Psoas muscle (tissue), 7 donors: ENCODE results near the gene PELO. TPM values are rescaled to one million over a fixed set of nuclear protein-coding genes. Genes with fewer than 3 reads are reported as not detected.

Experiments
- polyA plus RNA-seq, 3 donors: library from polyadenylated mRNA; stranded (reverse); fragments of 200-250 nt; gene quantifications; one replicate each; pipeline ENCODE4 v1.2.3, GENCODE V29; 2013
- total RNA-seq, 4 donors: library from RNA; stranded (reverse); fragmentation: NEBNext Ultra II Directional in 2 of 4; extraction: Animal tissue kit (Norgen Biotek cat#: 25700) in 2 of 4; gene quantifications; one replicate each; pipeline versions ENCODE4 v1.2.1 to v1.2.4, GENCODE V29; 2021 to 2023
- donor health status: healthy with polysubstance abuse.
- donor health status: DM: no; HTN: no; CAD: no; lungs with moderate emphysema.
- donor health status: Bipolar disorder and iron deficiency.
- donor health status: healthy.
- donor health status: DM: no; HTN: no; CAD: no.
- donor health status: DM: no; HTN: no; CAD: no.
- donor health status: DM: yes; HTN: yes; CAD: no.

The PELO gene
- total and polyA plus RNA-seq, 7 donors, result 13.1 to 30.1 (median 25.6) TPM

Other genes starting within 250 kb of the PELO start
- 10 to 100 TPM; 13.0 to 29.3 (median 17.4) TPM for gene ITGA1, start within 50 bp of the PELO start, total RNA-seq
- gene ITGA1, start within 50 bp of the PELO start, polyA plus RNA-seq, result 1 to 10 TPM; 3.4 to 3.7 (median 3.5) TPM
- gene ITGA2, start 201.4 kb downstream of the PELO start, total RNA-seq, result under 1 TPM; 0.36 to 0.91 (median 0.68) TPM
- gene ITGA2, start 201.4 kb downstream of the PELO start, polyA plus RNA-seq, result under 1 TPM; 0.10 to 0.86 (median 0.17) TPM